Neural cell (in vitro differentiated cells): ENCODE data around the gene HERC2. TPM values are rescaled to one million over a fixed set of nuclear protein-coding genes. Genes with fewer than 3 reads are reported as not detected.

Source experiments
- H2AFZ ChIP-seq: fragments of 200-600, 300-800 bp; sonication (generic), shearing (Covaris generic); 2 replicates; pipeline ENCODE4 v1.6.0; 2014; ENCODE audit warnings: low read depth, mild to moderate bottlenecking, antibody characterized with exemption, low read length, moderate library complexity
- H3F3A ChIP-seq: fragments of 200-600 bp; shearing (Covaris generic); 2 replicates; pipeline ENCODE4 v1.6.1; 2016; ENCODE audit warnings: mild to moderate bottlenecking, moderate library complexity, mixed read lengths, antibody characterized with exemption, low read length; ENCODE audit not compliant: insufficient read depth, poor library complexity, severe bottlenecking
- H3K27ac ChIP-seq: fragments of 200-600, 300-800 bp; sonication (generic), shearing (Covaris generic); 2 replicates; pipeline ENCODE4 v1.5.1; 2014; ENCODE audit warnings: mild to moderate bottlenecking, low read length, moderate library complexity
- H3K27me3 ChIP-seq: fragments of 300-800, 200-600 bp; sonication (generic), shearing (Covaris generic); 2 replicates; pipeline ENCODE4 v1.6.0; 2014; ENCODE audit warnings: mild to moderate bottlenecking, low read depth, low read length, moderate library complexity; ENCODE audit not compliant: insufficient read depth
- H3K36me3 ChIP-seq: fragments of 300-800, 200-600 bp; sonication (generic), shearing (Covaris generic); 2 replicates; pipeline ENCODE4 v1.5.1; 2014; ENCODE audit warnings: mild to moderate bottlenecking, antibody characterized with exemption, low read length, moderate library complexity; ENCODE audit not compliant: insufficient read depth
- H3K4me2 ChIP-seq: fragments of 300-800, 200-600 bp; sonication (generic), shearing (Covaris generic); 2 replicates; pipeline ENCODE4 v1.6.0; 2014; ENCODE audit warnings: mild to moderate bottlenecking, low read length
- H3K4me3 ChIP-seq: fragments of 300-800, 200-600 bp; sonication (generic), shearing (Covaris generic); 2 replicates; pipeline ENCODE4 v1.5.1; 2014; ENCODE audit warnings: mild to moderate bottlenecking, low read length, moderate library complexity
- H3K79me2 ChIP-seq: fragments of 200-600 bp; shearing (Covaris generic); replicated peaks from 2 replicates; pipeline ENCODE4 v1.6.0; 2014; ENCODE audit warnings: mild to moderate bottlenecking, low read length, moderate library complexity; ENCODE audit not compliant: insufficient read depth
- H3K9ac ChIP-seq: fragments of 300-800, 200-600 bp; sonication (generic), shearing (Covaris generic); 2 replicates; pipeline ENCODE4 v1.6.1; 2016; ENCODE audit warnings: mild to moderate bottlenecking, low read length, mixed read lengths
- H3K9me2 ChIP-seq: fragments of 200-600 bp; shearing (Covaris generic); 2 replicates; pipeline ENCODE4 v1.6.1; 2016; ENCODE audit warnings: mild to moderate bottlenecking, low read length, mixed read lengths; ENCODE audit not compliant: insufficient read depth
- H3K9me3 ChIP-seq: fragments of 200-600, 300-800 bp; sonication (generic), shearing (Covaris generic); 2 replicates; pipeline ENCODE4 v1.6.1; 2016; ENCODE audit warnings: mild to moderate bottlenecking, mixed run types, low read length, moderate library complexity, mixed read lengths
- H4K20me1 ChIP-seq: fragments of 200-600 bp; shearing (Covaris generic); 2 replicates; pipeline ENCODE4 v1.6.1; 2016; ENCODE audit warnings: mild to moderate bottlenecking, mixed run types; ENCODE audit not compliant: insufficient read depth
- CTCF ChIP-seq: fragments of 450-650 bp; IDR thresholded peaks from 2 replicates; pipeline ENCODE4 v1.5.1; 2014; ENCODE audit warnings: antibody characterized with exemption, mild to moderate bottlenecking, moderate library complexity; ENCODE audit not compliant: poor library complexity, severe bottlenecking
- EP300 ChIP-seq: fragments of 450-650 bp; conservative IDR thresholded peaks from 2 replicates; pipeline ENCODE4 v1.6.1; 2014; ENCODE audit warnings: antibody characterized with exemption, mild to moderate bottlenecking, moderate library complexity; ENCODE audit not compliant: poor library complexity, severe bottlenecking
- EZH2 ChIP-seq: fragments of 200-600, 300-800 bp; shearing (Covaris generic), sonication (generic); IDR thresholded peaks from 2 replicates; pipeline ENCODE4 v1.6.1; 2014; ENCODE audit warnings: antibody characterized with exemption, low read length, borderline replicate concordance, mild to moderate bottlenecking; ENCODE audit not compliant: insufficient read depth, poor library complexity, severe bottlenecking
- MXI1 ChIP-seq: fragments of 450-650 bp; conservative IDR thresholded peaks from 2 replicates; pipeline ENCODE4 v1.6.1; 2014; ENCODE audit warnings: antibody characterized with exemption, mild to moderate bottlenecking; ENCODE audit not compliant: poor library complexity, severe bottlenecking
- POLR2AphosphoS5 ChIP-seq: IDR thresholded peaks from 2 replicates; pipeline ENCODE4 v1.6.1; 2012
- RAD21 ChIP-seq: fragments of 450-650 bp; conservative IDR thresholded peaks from 2 replicates; pipeline ENCODE4 v1.6.1; 2014; ENCODE audit warnings: antibody characterized with exemption, mild to moderate bottlenecking, moderate library complexity
- REST ChIP-seq: IDR thresholded peaks from 2 replicates; pipeline ENCODE4 v1.6.1; 2012; ENCODE audit warnings: borderline replicate concordance
- SMC3 ChIP-seq: fragments of 450-650 bp; conservative IDR thresholded peaks from 2 replicates; pipeline ENCODE4 v1.6.1; 2014; ENCODE audit warnings: antibody characterized with exemption, mild to moderate bottlenecking, moderate library complexity; ENCODE audit not compliant: poor library complexity
- TAF1 ChIP-seq: IDR thresholded peaks from 2 replicates; pipeline ENCODE4 v1.6.1; 2012; ENCODE audit warnings: low read depth
- polyA plus RNA-seq: library from polyadenylated mRNA; depleted of rRNA; stranded (reverse); fragments of >200 nt; gene quantifications from 2 replicates; pipeline ENCODE4 v1.2.3, GENCODE V29; 2014

HERC2 gene
- polyA plus RNA-seq, 1 donor from 2014 or later = 47.3 TPM

GRCh38 chr15:28273468-28273867 lies 48.5 kb downstream of the HERC2 start:
- Histone ChIP-seq H2AFZ (no peak overlapping the region), H3K36me3 (no peaks in the 10 kb centered on the region), H3K79me2 (no peaks in the 10 kb centered on the region), H3K9ac (no peak overlapping the region), H3F3A (no peaks in the 10 kb centered on the region), H3K27me3 (no peaks in the 10 kb centered on the region), H4K20me1 (no peaks in the 10 kb centered on the region), H3K4me3 (no peak overlapping the region), H3K9me3 (no peaks in the 10 kb centered on the region), H3K27ac (no peak overlapping the region), H3K4me2 (no peak overlapping the region), H3K9me2 (no peaks in the 10 kb centered on the region)
- TF ChIP-seq EZH2 = no peak
- TF ChIP-seq REST = no peak
- no peak for TF ChIP-seq RAD21
- TF ChIP-seq TAF1 = no peak
- TF ChIP-seq EP300 = no peak
- no peak for TF ChIP-seq CTCF
- TF ChIP-seq MXI1 = no peak
- no peak for TF ChIP-seq SMC3
- no peak for TF ChIP-seq POLR2AphosphoS5

GRCh38 chr15:28272587-28272986 lies 49.4 kb downstream of the HERC2 start:
- Histone ChIP-seq H3K4me3 (no peak overlapping the region), H3K79me2 (no peaks in the 10 kb centered on the region), H3K9me2 (no peaks in the 10 kb centered on the region), H3K9ac (no peak overlapping the region), H3F3A (no peaks in the 10 kb centered on the region), H4K20me1 (no peaks in the 10 kb centered on the region), H3K36me3 (no peaks in the 10 kb centered on the region), H2AFZ (no peak overlapping the region), H3K9me3 (no peaks in the 10 kb centered on the region), H3K4me2 (no peak overlapping the region), H3K27me3 (no peaks in the 10 kb centered on the region), H3K27ac (no peak overlapping the region)
- TF ChIP-seq SMC3 (no peak), POLR2AphosphoS5 (no peak), EP300 (no peak), EZH2 (no peak), TAF1 (no peak), CTCF (no peak), RAD21 (no peak), MXI1 (no peak), REST (no peak)
